SJCRH30 (cell line): Measurements from ENCODE around the gene CHCHD6. TPM values are rescaled to one million over a fixed set of nuclear protein-coding genes. Genes with fewer than 3 reads are reported as not detected.
A peak's percentile ranks its signal among the peaks of the same experiment; 100 is the strongest.

Experiments used
- DNase-seq, 2 experiments: peaks; one replicate each; pipeline ENCODE4 v3.0.0-alpha.2; 2015 to 2020
- H3K27ac ChIP-seq: fragments of 250-450 bp; sonication (Bioruptor Pico); 2 replicates; pipeline ENCODE4 v1.5.1; 2020; ENCODE audit warnings: mild to moderate bottlenecking, moderate library complexity
- H3K27me3 ChIP-seq: fragments of 250-450 bp; sonication (Bioruptor Pico); 2 replicates; pipeline ENCODE4 v1.5.1; 2020; ENCODE audit warnings: mild to moderate bottlenecking, moderate library complexity
- H3K36me3 ChIP-seq: fragments of 250-450 bp; sonication (Bioruptor Pico); 2 replicates; pipeline ENCODE4 v1.5.1; 2020; ENCODE audit warnings: mild to moderate bottlenecking, moderate library complexity
- H3K4me1 ChIP-seq: fragments of 250-450 bp; sonication (Bioruptor Pico); 2 replicates; pipeline ENCODE4 v1.5.1; 2020; ENCODE audit warnings: mild to moderate bottlenecking, moderate library complexity
- H3K4me3 ChIP-seq: fragments of 250-450 bp; sonication (Bioruptor Pico); 2 replicates; pipeline ENCODE4 v1.5.1; 2020; ENCODE audit warnings: mild to moderate bottlenecking, moderate library complexity
- H3K9me3 ChIP-seq: fragments of 250-450 bp; sonication (Bioruptor Pico); replicated peaks from 2 replicates; pipeline ENCODE4 v1.5.1; 2020; ENCODE audit warnings: mild to moderate bottlenecking, moderate library complexity
- total RNA-seq: library from RNA; depleted of rRNA; stranded (reverse); fragments of >200 nt; shearing (Covaris generic); gene quantifications from 2 replicates; pipeline ENCODE4 v1.2.3, GENCODE V29; 2014

CHCHD6 gene
- total RNA-seq, 1 experiment from 2014 or later = 24.2 TPM

- peaks cover 63% of the 10 kb centered on the region for H3K4me1 ChIP-seq
- no peaks in the 10 kb centered on the region for H3K9me3 ChIP-seq
- no peak overlapping the region for H3K4me3 ChIP-seq
- no peaks in the 10 kb centered on the region for H3K27me3 ChIP-seq
- H3K36me3 ChIP-seq = no peaks in the 10 kb centered on the region; the same call in 1 of the 2 replicates
- no peak overlapping the region for H3K27ac ChIP-seq
- DNase-seq = no peak
These were observed 294.3 kb downstream of the CHCHD6 start for GRCh38 chr3:126998320-126998719.

- H3K27me3 ChIP-seq = no peaks in the 10 kb centered on the region
- H3K4me1 ChIP-seq = peaks cover 67% of the 10 kb centered on the region
- no peaks in the 10 kb centered on the region; the same call in 1 of the 2 replicates for H3K36me3 ChIP-seq
- no peaks in the 10 kb centered on the region for H3K9me3 ChIP-seq
- H3K27ac ChIP-seq = peak overlapping the region; percentile 84
- peak in 1 of 2 experiments; percentile 20 for DNase-seq
- H3K4me3 ChIP-seq = no peak overlapping the region
These were observed 294.7 kb downstream of the CHCHD6 start for GRCh38 chr3:126998728-126999127.

- peak overlapping the region; percentile 84 for H3K27ac ChIP-seq
- H3K4me1 ChIP-seq = peaks cover 63% of the 10 kb centered on the region
- H3K4me3 ChIP-seq = no peak overlapping the region
- H3K36me3 ChIP-seq = peaks cover 3% of the 10 kb centered on the region; the same call in 1 of the 2 replicates
- H3K9me3 ChIP-seq = no peaks in the 10 kb centered on the region
- H3K27me3 ChIP-seq = no peaks in the 10 kb centered on the region
- DNase-seq = peak; percentile 36 to 47
These were observed 295.3 kb downstream of the CHCHD6 start for GRCh38 chr3:126999383-126999782.

GRCh38 chr3:127000119-127000518 lies 296.1 kb downstream of the CHCHD6 start:
- H3K27ac ChIP-seq = peak overlapping the region; percentile 84
- H3K27me3 ChIP-seq = no peaks in the 10 kb centered on the region
- DNase-seq = peak; percentile 83 to 88
- H3K36me3 ChIP-seq = peaks cover 3% of the 10 kb centered on the region; the same call in 1 of the 2 replicates
- no peak overlapping the region for H3K4me3 ChIP-seq
- peaks cover 58% of the 10 kb centered on the region for H3K4me1 ChIP-seq
- H3K9me3 ChIP-seq = no peaks in the 10 kb centered on the region

- Histone ChIP-seq H3K4me1 (peaks cover 58% of the 10 kb centered on the region), H3K27ac (peak overlapping the region; percentile 84), H3K27me3 (no peaks in the 10 kb centered on the region), H3K4me3 (no peak overlapping the region), H3K9me3 (no peaks in the 10 kb centered on the region), H3K36me3 (peaks cover 3% of the 10 kb centered on the region; the same call in 1 of the 2 replicates)
- peak; percentile 66 to 70 for DNase-seq
These were observed 296.7 kb downstream of the CHCHD6 start for GRCh38 chr3:127000761-127001160.

- no peaks in the 10 kb centered on the region for H3K27me3 ChIP-seq
- peak overlapping the region; percentile 84 for H3K27ac ChIP-seq
- peaks cover 5% of the 10 kb centered on the region; the same call in 1 of the 2 replicates for H3K36me3 ChIP-seq
- peaks cover 58% of the 10 kb centered on the region for H3K4me1 ChIP-seq
- DNase-seq = no peak
- no peak overlapping the region for H3K4me3 ChIP-seq
- no peaks in the 10 kb centered on the region for H3K9me3 ChIP-seq
These were observed 297.6 kb downstream of the CHCHD6 start for GRCh38 chr3:127001486-127002194.

GRCh38 chr3:127002195-127003174 lies 298.4 kb downstream of the CHCHD6 start:
- H3K4me3 ChIP-seq = no peak overlapping the region
- no peaks in the 10 kb centered on the region for H3K9me3 ChIP-seq
- H3K4me1 ChIP-seq = peaks cover 58% of the 10 kb centered on the region
- peak; percentile 93 for DNase-seq
- H3K27me3 ChIP-seq = no peaks in the 10 kb centered on the region
- peak overlapping the region; percentile 84 for H3K27ac ChIP-seq
- peaks cover 6% of the 10 kb centered on the region; the same call in 1 of the 2 replicates for H3K36me3 ChIP-seq

- Histone ChIP-seq H3K27ac (no peak overlapping the region; the same call in 1 of the 2 replicates), H3K4me3 (no peak overlapping the region), H3K27me3 (no peaks in the 10 kb centered on the region), H3K9me3 (no peaks in the 10 kb centered on the region), H3K36me3 (peaks cover 6% of the 10 kb centered on the region; the same call in 1 of the 2 replicates), H3K4me1 (peaks cover 56% of the 10 kb centered on the region)
- no peak for DNase-seq
These were observed 299.1 kb downstream of the CHCHD6 start for GRCh38 chr3:127003175-127003555.

GRCh38 chr3:127003601-127004280 lies 299.7 kb downstream of the CHCHD6 start:
- H3K4me1 ChIP-seq = peaks cover 50% of the 10 kb centered on the region
- no peak overlapping the region; the same call in 1 of the 2 replicates for H3K27ac ChIP-seq
- no peaks in the 10 kb centered on the region for H3K9me3 ChIP-seq
- H3K36me3 ChIP-seq = peaks cover 6% of the 10 kb centered on the region; the same call in 1 of the 2 replicates
- no peak overlapping the region for H3K4me3 ChIP-seq
- H3K27me3 ChIP-seq = no peaks in the 10 kb centered on the region
- peak in 1 of 2 experiments; percentile 29 for DNase-seq

GRCh38 chr3:127004641-127005397 lies 300.8 kb downstream of the CHCHD6 start:
- H3K27me3 ChIP-seq = no peaks in the 10 kb centered on the region
- H3K9me3 ChIP-seq = no peaks in the 10 kb centered on the region
- H3K4me3 ChIP-seq = no peak overlapping the region
- H3K36me3 ChIP-seq = peaks cover 6% of the 10 kb centered on the region; the same call in 1 of the 2 replicates
- DNase-seq = no peak
- no peak overlapping the region for H3K27ac ChIP-seq
- peaks cover 39% of the 10 kb centered on the region for H3K4me1 ChIP-seq

- DNase-seq = no peak
- Histone ChIP-seq H3K27me3 (no peaks in the 10 kb centered on the region), H3K4me1 (peaks cover 27% of the 10 kb centered on the region), H3K9me3 (no peaks in the 10 kb centered on the region), H3K36me3 (peaks cover 6% of the 10 kb centered on the region; the same call in 1 of the 2 replicates), H3K27ac (no peak overlapping the region), H3K4me3 (no peak overlapping the region)
These were observed 301.9 kb downstream of the CHCHD6 start for GRCh38 chr3:127005864-127006500.

GRCh38 chr3:127006781-127007436 lies 302.9 kb downstream of the CHCHD6 start:
- peaks cover 8% of the 10 kb centered on the region; the same call in 1 of the 2 replicates for H3K36me3 ChIP-seq
- H3K9me3 ChIP-seq = no peaks in the 10 kb centered on the region
- H3K27ac ChIP-seq = no peak overlapping the region
- H3K4me3 ChIP-seq = no peak overlapping the region
- no peak for DNase-seq
- H3K27me3 ChIP-seq = no peaks in the 10 kb centered on the region
- H3K4me1 ChIP-seq = peaks cover 18% of the 10 kb centered on the region

- Histone ChIP-seq H3K36me3 (peaks cover 14% of the 10 kb centered on the region), H3K9me3 (no peaks in the 10 kb centered on the region), H3K27ac (no peak overlapping the region), H3K4me1 (peaks cover 7% of the 10 kb centered on the region), H3K27me3 (no peaks in the 10 kb centered on the region), H3K4me3 (no peak overlapping the region)
- no peak for DNase-seq
These were observed 304.2 kb downstream of the CHCHD6 start for GRCh38 chr3:127008236-127008635.
